Lower leg skin (tissue), 3 donors: ENCODE results near the gene JMJD1C.

ENCODE experiments used
- CTCF ChIP-seq, 3 donors: fragments of 450-650 bp; IDR thresholded peaks; one replicate each; pipeline ENCODE4 v1.5.1; 2016; ENCODE audit warnings: antibody characterized with exemption in 3 of 3, mild to moderate bottlenecking in 3 of 3, moderate library complexity in 2 of 3
- POLR2A ChIP-seq, 2 donors: fragments of 450-650 bp; IDR thresholded peaks; one replicate each; pipeline ENCODE4 v1.6.1; 2016 to 2017; ENCODE audit warnings: antibody characterized with exemption in 2 of 2, mild to moderate bottlenecking in 1 of 2, moderate library complexity in 1 of 2

GRCh38 chr10:63246356-63246755, 219.4 kb downstream of the JMJD1C start:
- TF ChIP-seq CTCF (IDR thresholded peaks at IDR 0.05) (no peak), POLR2A (IDR thresholded peaks at IDR 0.05) (no peak)
